Measurements from ENCODE around the gene DEFB128.

Gene DEFB128

GRCh38 chr20:152131-152530 is 37.4 kb downstream of the DEFB128 start:
- no peak for DNase-seq (ENCODE audit: low read depth in 2 of 2)

- no peak for DNase-seq (ENCODE audit: low read depth in 2 of 2)
These were observed 43.6 kb downstream of the DEFB128 start for GRCh38 chr20:145877-146276.

DNA sequence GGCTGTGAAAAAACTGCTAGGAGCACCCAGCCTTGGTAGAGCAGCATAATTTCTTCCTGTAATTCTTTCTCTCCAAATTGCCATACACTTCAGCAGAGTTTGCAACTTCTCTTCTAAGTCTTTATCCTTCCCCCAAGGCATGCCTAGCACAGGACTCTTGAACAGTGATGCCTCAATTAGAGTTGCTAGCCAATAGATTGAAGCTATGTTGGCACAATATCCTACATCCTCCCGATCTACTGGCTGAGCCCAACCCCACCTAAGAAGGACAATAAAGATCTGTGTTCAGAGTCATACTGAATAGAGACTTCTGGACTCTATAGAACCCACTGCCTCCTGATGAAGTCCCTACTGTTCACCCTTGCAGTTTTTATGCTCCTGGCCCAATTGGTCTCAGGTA is 47.2 kb downstream of the DEFB128 start, which contains the start of gene DEFB126:
TSS of gene DEFB126 (plus strand) at position 301 of the 400 bp plus-strand sequence. CDS start at position 340, 39 bp downstream.
- no peak for DNase-seq (ENCODE audit: low read depth in 2 of 2)

Measured in stimulated activated CD8-positive, alpha-beta memory T cell treated with anti-CD3 and anti-CD28 coated beads, Interleukin-2, amount 100 ng/mL, for 48 hours (primary cell).